ENCODE results near the gene PODN.

Gene PODN

GRCh38 chr1:53075761-53076163 is 13.7 kb downstream of the PODN start:
- Histone ChIP-seq H3K9me3 (ENCODE audit: control insufficient read depth, insufficient read depth, low read length) (no peaks in the 10 kb centered on the region), H3K4me1 (ENCODE audit: control insufficient read depth, insufficient read depth, low read length) (no peaks in the 10 kb centered on the region), H3K4me3 (ENCODE audit: low read depth, low read length) (no peak overlapping the region), H3K36me3 (ENCODE audit: control insufficient read depth, insufficient read depth, low read length) (no peaks in the 10 kb centered on the region), H3K9ac (ENCODE audit: low read depth, low read length) (no peak overlapping the region), H3K27ac (ENCODE audit: low read depth, low read length) (no peak overlapping the region), H3K27me3 (ENCODE audit: control insufficient read depth, insufficient read depth, low read length) (no peaks in the 10 kb centered on the region)

DNA sequence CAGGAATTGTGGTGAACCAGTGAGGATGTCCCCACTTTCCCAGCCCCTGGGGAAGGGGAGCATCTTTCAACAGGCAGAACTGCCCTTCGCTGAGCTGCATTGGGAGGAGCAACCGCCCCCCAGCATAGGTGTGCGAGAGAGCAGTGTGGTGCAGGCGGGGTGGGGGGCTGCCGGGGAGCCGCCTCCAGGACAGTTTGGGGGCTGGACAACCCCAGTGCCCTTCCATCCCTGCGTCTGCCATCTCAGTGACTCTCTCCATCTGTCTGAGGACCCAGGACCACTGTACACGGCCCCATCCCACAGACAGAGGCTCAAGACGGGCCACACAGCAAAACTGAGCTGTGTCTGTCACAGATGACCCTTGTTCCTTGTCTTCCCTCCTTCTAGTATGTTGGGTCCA is 14.2 kb downstream of the PODN start:
- Histone ChIP-seq H3K9ac (ENCODE audit: low read depth, low read length) (no peak overlapping the region), H3K27me3 (ENCODE audit: control insufficient read depth, insufficient read depth, low read length) (no peaks in the 10 kb centered on the region), H3K27ac (ENCODE audit: low read depth, low read length) (no peak overlapping the region), H3K4me3 (ENCODE audit: low read depth, low read length) (no peak overlapping the region), H3K36me3 (ENCODE audit: control insufficient read depth, insufficient read depth, low read length) (no peaks in the 10 kb centered on the region), H3K9me3 (ENCODE audit: control insufficient read depth, insufficient read depth, low read length) (no peaks in the 10 kb centered on the region), H3K4me1 (ENCODE audit: control insufficient read depth, insufficient read depth, low read length) (no peaks in the 10 kb centered on the region)

- H3K4me3 ChIP-seq (ENCODE audit: low read depth, low read length), result no peak overlapping the region
- no peak overlapping the region for H3K27ac ChIP-seq (ENCODE audit: low read depth, low read length)
- H3K4me1 ChIP-seq (ENCODE audit: control insufficient read depth, insufficient read depth, low read length), result peaks cover 3% of the 10 kb centered on the region
- no peaks in the 10 kb centered on the region for H3K36me3 ChIP-seq (ENCODE audit: control insufficient read depth, insufficient read depth, low read length)
- no peaks in the 10 kb centered on the region for H3K27me3 ChIP-seq (ENCODE audit: control insufficient read depth, insufficient read depth, low read length)
- H3K9ac ChIP-seq (ENCODE audit: low read depth, low read length), result no peak overlapping the region
- H3K9me3 ChIP-seq (ENCODE audit: control insufficient read depth, insufficient read depth, low read length), result no peaks in the 10 kb centered on the region
These were observed 14.9 kb downstream of the PODN start for GRCh38 chr1:53076721-53077598.

DNA sequence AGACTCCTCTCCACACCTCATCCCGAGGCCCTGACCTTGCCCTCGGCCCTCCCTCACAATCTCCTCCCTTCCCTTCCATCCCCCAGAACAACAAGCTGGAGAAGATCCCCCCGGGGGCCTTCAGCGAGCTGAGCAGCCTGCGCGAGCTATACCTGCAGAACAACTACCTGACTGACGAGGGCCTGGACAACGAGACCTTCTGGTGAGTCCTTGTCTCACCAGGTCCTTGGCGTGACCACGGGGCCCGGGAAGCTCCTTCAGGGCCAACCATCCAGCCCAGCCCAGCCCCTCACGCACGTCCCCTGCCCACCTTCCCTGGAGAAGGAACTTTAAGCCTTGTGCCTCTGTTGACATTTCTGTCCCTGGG is 15.6 kb downstream of the PODN start:
- H3K36me3 ChIP-seq (ENCODE audit: control insufficient read depth, insufficient read depth, low read length), result no peaks in the 10 kb centered on the region
- no peaks in the 10 kb centered on the region for H3K27me3 ChIP-seq (ENCODE audit: control insufficient read depth, insufficient read depth, low read length)
- H3K4me3 ChIP-seq (ENCODE audit: low read depth, low read length), result no peak overlapping the region
- H3K9me3 ChIP-seq (ENCODE audit: control insufficient read depth, insufficient read depth, low read length), result no peaks in the 10 kb centered on the region
- H3K27ac ChIP-seq (ENCODE audit: low read depth, low read length), result no peak overlapping the region
- no peak overlapping the region for H3K9ac ChIP-seq (ENCODE audit: low read depth, low read length)
- peaks cover 7% of the 10 kb centered on the region for H3K4me1 ChIP-seq (ENCODE audit: control insufficient read depth, insufficient read depth, low read length)

DNA sequence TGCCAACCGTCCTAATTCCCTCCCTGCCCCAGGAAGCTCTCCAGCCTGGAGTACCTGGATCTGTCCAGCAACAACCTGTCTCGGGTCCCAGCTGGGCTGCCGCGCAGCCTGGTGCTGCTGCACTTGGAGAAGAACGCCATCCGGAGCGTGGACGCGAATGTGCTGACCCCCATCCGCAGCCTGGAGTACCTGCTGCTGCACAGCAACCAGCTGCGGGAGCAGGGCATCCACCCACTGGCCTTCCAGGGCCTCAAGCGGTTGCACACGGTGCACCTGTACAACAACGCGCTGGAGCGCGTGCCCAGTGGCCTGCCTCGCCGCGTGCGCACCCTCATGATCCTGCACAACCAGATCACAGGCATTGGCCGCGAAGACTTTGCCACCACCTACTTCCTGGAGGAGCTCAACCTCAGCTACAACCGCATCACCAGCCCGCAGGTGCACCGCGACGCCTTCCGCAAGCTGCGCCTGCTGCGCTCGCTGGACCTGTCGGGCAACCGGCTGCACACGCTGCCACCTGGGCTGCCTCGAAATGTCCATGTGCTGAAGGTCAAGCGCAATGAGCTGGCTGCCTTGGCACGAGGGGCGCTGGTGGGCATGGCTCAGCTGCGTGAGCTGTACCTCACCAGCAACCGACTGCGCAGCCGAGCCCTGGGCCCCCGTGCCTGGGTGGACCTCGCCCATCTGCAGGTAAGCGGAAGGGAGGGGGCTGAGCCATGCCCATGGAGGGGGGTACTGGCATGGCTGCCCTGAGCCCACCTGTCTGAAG is 16.5 kb downstream of the PODN start:
- Histone ChIP-seq H3K9me3 (ENCODE audit: control insufficient read depth, insufficient read depth, low read length) (no peaks in the 10 kb centered on the region), H3K27me3 (ENCODE audit: control insufficient read depth, insufficient read depth, low read length) (no peaks in the 10 kb centered on the region), H3K9ac (ENCODE audit: low read depth, low read length) (no peak overlapping the region), H3K36me3 (ENCODE audit: control insufficient read depth, insufficient read depth, low read length) (no peaks in the 10 kb centered on the region), H3K4me1 (ENCODE audit: control insufficient read depth, insufficient read depth, low read length) (peaks cover 7% of the 10 kb centered on the region), H3K4me3 (ENCODE audit: low read depth, low read length) (no peak overlapping the region), H3K27ac (ENCODE audit: low read depth, low read length) (no peak overlapping the region)

DNA sequence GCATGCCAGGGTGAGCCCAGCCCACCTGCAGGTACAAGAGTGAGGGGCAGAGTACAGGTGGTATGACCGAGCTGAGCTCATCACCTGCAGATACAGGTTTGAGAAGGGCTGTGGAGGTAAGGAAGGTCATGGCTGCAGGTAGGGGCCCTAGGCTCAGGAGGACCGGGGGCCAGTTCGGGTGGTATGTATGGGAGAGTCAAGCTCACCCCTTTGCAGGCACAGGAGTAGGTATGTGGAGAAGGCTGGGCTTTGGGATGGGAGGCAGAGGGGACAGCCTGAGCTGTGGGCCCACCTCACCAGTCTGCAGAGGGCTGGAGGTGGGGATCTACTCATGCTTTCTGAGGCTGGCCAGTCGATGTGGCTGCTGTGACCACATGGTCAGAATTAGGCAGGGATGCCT is 17.2 kb downstream of the PODN start:
- Histone ChIP-seq H3K36me3 (ENCODE audit: control insufficient read depth, insufficient read depth, low read length) (no peaks in the 10 kb centered on the region), H3K4me1 (ENCODE audit: control insufficient read depth, insufficient read depth, low read length) (peaks cover 7% of the 10 kb centered on the region), H3K4me3 (ENCODE audit: low read depth, low read length) (no peak overlapping the region), H3K9me3 (ENCODE audit: control insufficient read depth, insufficient read depth, low read length) (no peaks in the 10 kb centered on the region), H3K27me3 (ENCODE audit: control insufficient read depth, insufficient read depth, low read length) (no peaks in the 10 kb centered on the region), H3K27ac (ENCODE audit: low read depth, low read length) (no peak overlapping the region), H3K9ac (ENCODE audit: low read depth, low read length) (no peak overlapping the region)

GRCh38 chr1:53080041-53080440 is 18.0 kb downstream of the PODN start:
- H3K36me3 ChIP-seq (ENCODE audit: control insufficient read depth, insufficient read depth, low read length), result no peaks in the 10 kb centered on the region
- no peaks in the 10 kb centered on the region for H3K27me3 ChIP-seq (ENCODE audit: control insufficient read depth, insufficient read depth, low read length)
- peaks cover 7% of the 10 kb centered on the region for H3K4me1 ChIP-seq (ENCODE audit: control insufficient read depth, insufficient read depth, low read length)
- no peak overlapping the region for H3K9ac ChIP-seq (ENCODE audit: low read depth, low read length)
- no peak overlapping the region for H3K4me3 ChIP-seq (ENCODE audit: low read depth, low read length)
- H3K27ac ChIP-seq (ENCODE audit: low read depth, low read length), result no peak overlapping the region
- no peaks in the 10 kb centered on the region for H3K9me3 ChIP-seq (ENCODE audit: control insufficient read depth, insufficient read depth, low read length)

DNA sequence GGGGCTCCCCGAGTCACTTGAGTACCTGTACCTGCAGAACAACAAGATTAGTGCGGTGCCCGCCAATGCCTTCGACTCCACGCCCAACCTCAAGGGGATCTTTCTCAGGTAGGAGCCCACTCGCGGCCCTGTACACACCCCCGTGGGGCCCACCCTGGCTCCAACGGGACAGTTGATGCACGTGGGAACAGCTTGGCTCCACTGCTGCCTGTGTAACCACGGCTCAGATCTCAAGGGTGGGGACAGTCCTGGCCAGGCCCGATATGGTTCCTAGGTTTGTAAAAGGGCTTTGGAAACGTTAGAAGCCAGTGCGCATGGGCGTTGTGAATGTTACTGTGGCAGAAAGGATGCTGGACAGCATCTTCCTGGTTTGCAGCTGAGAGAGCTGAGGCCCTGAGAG is 18.8 kb downstream of the PODN start:
- no peaks in the 10 kb centered on the region for H3K9me3 ChIP-seq (ENCODE audit: control insufficient read depth, insufficient read depth, low read length)
- no peak overlapping the region for H3K27ac ChIP-seq (ENCODE audit: low read depth, low read length)
- H3K4me1 ChIP-seq (ENCODE audit: control insufficient read depth, insufficient read depth, low read length), result peaks cover 7% of the 10 kb centered on the region
- no peaks in the 10 kb centered on the region for H3K36me3 ChIP-seq (ENCODE audit: control insufficient read depth, insufficient read depth, low read length)
- no peak overlapping the region for H3K9ac ChIP-seq (ENCODE audit: low read depth, low read length)
- no peaks in the 10 kb centered on the region for H3K27me3 ChIP-seq (ENCODE audit: control insufficient read depth, insufficient read depth, low read length)
- no peak overlapping the region for H3K4me3 ChIP-seq (ENCODE audit: low read depth, low read length)

- Histone ChIP-seq H3K36me3 (ENCODE audit: control insufficient read depth, insufficient read depth, low read length) (no peaks in the 10 kb centered on the region), H3K27ac (ENCODE audit: low read depth, low read length) (no peak overlapping the region), H3K27me3 (ENCODE audit: control insufficient read depth, insufficient read depth, low read length) (no peaks in the 10 kb centered on the region), H3K9ac (ENCODE audit: low read depth, low read length) (no peak overlapping the region), H3K9me3 (ENCODE audit: control insufficient read depth, insufficient read depth, low read length) (no peaks in the 10 kb centered on the region), H3K4me1 (ENCODE audit: control insufficient read depth, insufficient read depth, low read length) (peaks cover 7% of the 10 kb centered on the region), H3K4me3 (ENCODE audit: low read depth, low read length) (no peak overlapping the region)
These were observed 19.5 kb downstream of the PODN start for GRCh38 chr1:53081384-53082066.

DNA sequence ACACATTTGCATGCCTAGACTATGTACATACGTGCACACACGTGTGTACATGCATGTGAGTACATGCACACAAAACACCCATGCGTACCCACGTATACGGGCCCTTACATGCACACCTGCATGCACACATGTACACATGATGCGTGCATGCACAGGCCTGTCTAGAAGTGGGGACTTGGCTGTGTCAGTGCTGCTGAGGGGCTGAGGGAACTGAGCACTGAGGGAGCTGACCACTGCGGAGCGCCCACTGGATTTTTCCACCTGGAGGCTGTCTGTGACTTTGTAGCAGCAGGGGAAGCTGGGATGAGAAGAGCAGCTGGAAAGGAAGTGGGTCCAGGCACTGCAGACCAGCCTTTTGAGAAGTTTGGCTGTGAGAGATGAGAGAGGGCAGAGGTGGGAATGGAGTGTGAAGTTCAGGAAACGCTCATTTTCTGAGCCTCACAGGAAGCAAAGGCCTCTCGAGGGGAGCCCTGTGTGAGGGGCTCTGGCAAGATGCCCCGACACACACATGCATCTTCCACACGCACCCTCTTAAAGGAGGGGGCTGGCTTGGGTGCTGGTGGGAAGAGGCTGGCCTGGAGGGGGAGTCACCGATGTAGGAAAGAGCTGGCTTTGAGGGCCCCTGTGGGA is 20.9 kb downstream of the PODN start:
- H3K4me3 ChIP-seq (ENCODE audit: low read depth, low read length), result no peak overlapping the region
- no peaks in the 10 kb centered on the region for H3K27me3 ChIP-seq (ENCODE audit: control insufficient read depth, insufficient read depth, low read length)
- no peaks in the 10 kb centered on the region for H3K36me3 ChIP-seq (ENCODE audit: control insufficient read depth, insufficient read depth, low read length)
- no peak overlapping the region for H3K9ac ChIP-seq (ENCODE audit: low read depth, low read length)
- peaks cover 7% of the 10 kb centered on the region for H3K4me1 ChIP-seq (ENCODE audit: control insufficient read depth, insufficient read depth, low read length)
- H3K9me3 ChIP-seq (ENCODE audit: control insufficient read depth, insufficient read depth, low read length), result no peaks in the 10 kb centered on the region
- H3K27ac ChIP-seq (ENCODE audit: low read depth, low read length), result no peak overlapping the region
